ENCODE results near the gene DOP1A. TPM values are rescaled to one million over a fixed set of nuclear protein-coding genes. Genes with fewer than 3 reads are reported as not detected.

The DOP1A gene
- total and polyA plus RNA-seq, 2 of the 13 experiments (the other 11 are each of a cell fraction or from before 2014, with no cell fraction given), result 5.2 to 16.7 TPM

DNA sequence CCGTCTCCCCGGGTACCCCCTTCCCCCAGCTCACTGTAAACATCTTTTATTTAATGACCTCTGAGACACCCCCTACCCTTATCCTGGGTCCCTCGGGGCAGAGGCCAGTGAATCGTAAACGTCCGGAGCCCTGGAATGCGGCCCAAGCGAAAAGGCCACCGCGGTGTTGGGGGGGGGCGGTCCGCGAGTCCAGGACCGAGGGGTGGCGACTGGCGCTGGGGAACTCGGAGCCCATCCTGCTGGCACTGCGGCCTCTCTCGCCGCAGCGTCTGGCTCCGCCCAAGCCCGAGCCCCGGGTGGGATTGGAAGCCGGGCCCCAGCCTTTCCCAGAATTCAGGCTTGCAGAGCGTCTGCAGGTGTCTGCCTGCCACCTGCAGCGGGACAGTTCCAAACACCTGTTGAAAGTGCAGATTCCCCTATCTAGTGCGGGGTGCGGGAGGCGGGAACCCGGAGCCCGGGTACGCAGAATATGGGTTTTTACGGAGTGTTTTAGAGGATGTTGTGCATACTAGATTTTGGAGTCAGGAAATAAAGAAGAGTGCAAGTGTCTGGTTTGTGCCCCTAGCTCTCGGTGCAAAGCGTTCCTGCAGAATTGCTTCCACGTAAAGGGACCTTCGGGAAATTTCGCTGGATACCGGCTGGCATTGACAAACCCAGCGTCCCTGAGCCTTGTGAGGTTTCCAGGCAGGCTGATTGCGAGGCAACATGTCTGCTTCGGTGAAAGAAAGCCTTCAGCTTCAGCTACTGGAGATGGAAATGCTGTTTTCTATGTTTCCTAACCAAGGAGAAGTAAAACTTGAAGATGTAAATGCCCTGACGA lies 126.5 kb downstream of the DOP1A start (continued):
- TF ChIP-seq, protein P1, sequence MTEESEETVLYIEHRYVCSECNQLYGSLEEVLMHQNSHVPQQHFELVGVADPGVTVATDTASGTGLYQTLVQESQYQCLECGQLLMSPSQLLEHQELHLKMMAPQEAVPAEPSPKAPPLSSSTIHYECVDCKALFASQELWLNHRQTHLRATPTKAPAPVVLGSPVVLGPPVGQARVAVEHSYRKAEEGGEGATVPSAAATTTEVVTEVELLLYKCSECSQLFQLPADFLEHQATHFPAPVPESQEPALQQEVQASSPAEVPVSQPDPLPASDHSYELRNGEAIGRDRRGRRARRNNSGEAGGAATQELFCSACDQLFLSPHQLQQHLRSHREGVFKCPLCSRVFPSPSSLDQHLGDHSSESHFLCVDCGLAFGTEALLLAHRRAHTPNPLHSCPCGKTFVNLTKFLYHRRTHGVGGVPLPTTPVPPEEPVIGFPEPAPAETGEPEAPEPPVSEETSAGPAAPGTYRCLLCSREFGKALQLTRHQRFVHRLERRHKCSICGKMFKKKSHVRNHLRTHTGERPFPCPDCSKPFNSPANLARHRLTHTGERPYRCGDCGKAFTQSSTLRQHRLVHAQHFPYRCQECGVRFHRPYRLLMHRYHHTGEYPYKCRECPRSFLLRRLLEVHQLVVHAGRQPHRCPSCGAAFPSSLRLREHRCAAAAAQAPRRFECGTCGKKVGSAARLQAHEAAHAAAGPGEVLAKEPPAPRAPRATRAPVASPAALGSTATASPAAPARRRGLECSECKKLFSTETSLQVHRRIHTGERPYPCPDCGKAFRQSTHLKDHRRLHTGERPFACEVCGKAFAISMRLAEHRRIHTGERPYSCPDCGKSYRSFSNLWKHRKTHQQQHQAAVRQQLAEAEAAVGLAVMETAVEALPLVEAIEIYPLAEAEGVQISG (CRISPR knock-in tag; IDR thresholded peaks at IDR 0.05), result 0 out of 2 replicates have a peak, but pooled peaks have one; percentile 12
- TF ChIP-seq SP140L (CRISPR knock-in tag; IDR thresholded peaks at IDR 0.05; ENCODE audit: borderline replicate concordance) (no peak), CCDC6 (CRISPR knock-in tag; IDR thresholded peaks at IDR 0.05) (peak; percentile 47), HDAC1 (CRISPR knock-in tag; IDR thresholded peaks at IDR 0.05) (0 out of 2 replicates have a peak, but pooled peaks have one; percentile 5), ZNF614 (CRISPR knock-in tag; IDR thresholded peaks at IDR 0.05; ENCODE audit: borderline replicate concordance) (peak; percentile 54; the same call in 1 of the 2 replicates), TEAD3 (CRISPR knock-in tag; optimal IDR thresholded peaks at IDR 0.05; ENCODE audit: borderline replicate concordance) (peak; percentile 18), KDM2A (CRISPR knock-in tag; IDR thresholded peaks at IDR 0.05; ENCODE audit: borderline replicate concordance, low read depth) (peak; percentile 24; the same call in 1 of the 2 replicates), GATAD2A (CRISPR knock-in tag; IDR thresholded peaks at IDR 0.05) (peak; percentile 21; the same call in 1 of the 2 replicates), SAP130 (CRISPR knock-in tag; IDR thresholded peaks at IDR 0.05; ENCODE audit: low read depth) (peak; percentile 54; the same call in 1 of the 2 replicates), ZBTB7A (CRISPR knock-in tag; IDR thresholded peaks at IDR 0.05) (0 out of 2 replicates have a peak, but pooled peaks have one; percentile 3), HMG20A (CRISPR knock-in tag; IDR thresholded peaks at IDR 0.05; ENCODE audit: borderline replicate concordance) (no peak), NONO (IDR thresholded peaks at IDR 0.05) (no peak), NONO (CRISPR knock-in tag; conservative IDR thresholded peaks at IDR 0.05) (0 out of 2 replicates have a peak, but pooled peaks have one; percentile 11), ZNF670 (CRISPR knock-in tag; IDR thresholded peaks at IDR 0.05; ENCODE audit: borderline replicate concordance) (0 out of 2 replicates have a peak, but pooled peaks have one; percentile 58), ATF7-NPFF (CRISPR knock-in tag; IDR thresholded peaks at IDR 0.05; ENCODE audit: low read depth) (0 out of 2 replicates have a peak, but pooled peaks have one; percentile 24), ARNT2 (CRISPR knock-in tag; IDR thresholded peaks at IDR 0.05; ENCODE audit: low read depth) (0 out of 2 replicates have a peak, but pooled peaks have one; percentile 21), TGIF2 (CRISPR knock-in tag; IDR thresholded peaks at IDR 0.05) (0 out of 2 replicates have a peak, but pooled peaks have one; percentile 47), ZNF20 (CRISPR knock-in tag; IDR thresholded peaks at IDR 0.05) (0 out of 2 replicates have a peak, but pooled peaks have one; percentile 7), TBX2 (CRISPR knock-in tag; IDR thresholded peaks at IDR 0.05; ENCODE audit: borderline replicate concordance) (peak; percentile 6; the same call in 1 of the 2 replicates), ZBTB3 (CRISPR knock-in tag; IDR thresholded peaks at IDR 0.05; ENCODE audit: borderline replicate concordance, low read depth) (no peak), POLR2A (IDR thresholded peaks at IDR 0.05; ENCODE audit: insufficient read depth in 1 of 2, low read depth in 2 of 2, low read length in 2 of 2) (peak in 1 of 2 experiments; percentile 43; a peak in 1 of 4 replicates)
- TF ChIP-seq, protein P2, sequence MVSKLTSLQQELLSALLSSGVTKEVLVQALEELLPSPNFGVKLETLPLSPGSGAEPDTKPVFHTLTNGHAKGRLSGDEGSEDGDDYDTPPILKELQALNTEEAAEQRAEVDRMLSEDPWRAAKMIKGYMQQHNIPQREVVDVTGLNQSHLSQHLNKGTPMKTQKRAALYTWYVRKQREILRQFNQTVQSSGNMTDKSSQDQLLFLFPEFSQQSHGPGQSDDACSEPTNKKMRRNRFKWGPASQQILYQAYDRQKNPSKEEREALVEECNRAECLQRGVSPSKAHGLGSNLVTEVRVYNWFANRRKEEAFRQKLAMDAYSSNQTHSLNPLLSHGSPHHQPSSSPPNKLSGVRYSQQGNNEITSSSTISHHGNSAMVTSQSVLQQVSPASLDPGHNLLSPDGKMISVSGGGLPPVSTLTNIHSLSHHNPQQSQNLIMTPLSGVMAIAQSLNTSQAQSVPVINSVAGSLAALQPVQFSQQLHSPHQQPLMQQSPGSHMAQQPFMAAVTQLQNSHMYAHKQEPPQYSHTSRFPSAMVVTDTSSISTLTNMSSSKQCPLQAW (CRISPR knock-in tag; IDR thresholded peaks at IDR 0.05), result 0 out of 2 replicates have a peak, but pooled peaks have one; percentile 27
- TF ChIP-seq, protein P3, sequence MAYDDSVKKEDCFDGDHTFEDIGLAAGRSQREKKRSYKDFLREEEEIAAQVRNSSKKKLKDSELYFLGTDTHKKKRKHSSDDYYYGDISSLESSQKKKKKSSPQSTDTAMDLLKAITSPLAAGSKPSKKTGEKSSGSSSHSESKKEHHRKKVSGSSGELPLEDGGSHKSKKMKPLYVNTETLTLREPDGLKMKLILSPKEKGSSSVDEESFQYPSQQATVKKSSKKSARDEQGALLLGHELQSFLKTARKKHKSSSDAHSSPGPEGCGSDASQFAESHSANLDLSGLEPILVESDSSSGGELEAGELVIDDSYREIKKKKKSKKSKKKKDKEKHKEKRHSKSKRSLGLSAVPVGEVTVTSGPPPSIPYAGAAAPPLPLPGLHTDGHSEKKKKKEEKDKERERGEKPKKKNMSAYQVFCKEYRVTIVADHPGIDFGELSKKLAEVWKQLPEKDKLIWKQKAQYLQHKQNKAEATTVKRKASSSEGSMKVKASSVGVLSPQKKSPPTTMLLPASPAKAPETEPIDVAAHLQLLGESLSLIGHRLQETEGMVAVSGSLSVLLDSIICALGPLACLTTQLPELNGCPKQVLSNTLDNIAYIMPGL (CRISPR knock-in tag; IDR thresholded peaks at IDR 0.05; ENCODE audit: borderline replicate concordance in 1 of 2, low read depth in 1 of 2), result no peak
